GM15510 (cell line): ENCODE results near the gene CHCHD5.
A peak's percentile ranks its signal among the peaks of the same experiment; 100 is the strongest.

ENCODE experiments used
- POLR2A ChIP-seq: IDR thresholded peaks from 3 replicates; pipeline ENCODE4 v1.6.1; 2011; ENCODE audit warnings: borderline replicate concordance; ENCODE audit not compliant: insufficient read length; ENCODE audit errors: extremely low read depth

Gene CHCHD5, protein sequence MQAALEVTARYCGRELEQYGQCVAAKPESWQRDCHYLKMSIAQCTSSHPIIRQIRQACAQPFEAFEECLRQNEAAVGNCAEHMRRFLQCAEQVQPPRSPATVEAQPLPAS

DNA sequence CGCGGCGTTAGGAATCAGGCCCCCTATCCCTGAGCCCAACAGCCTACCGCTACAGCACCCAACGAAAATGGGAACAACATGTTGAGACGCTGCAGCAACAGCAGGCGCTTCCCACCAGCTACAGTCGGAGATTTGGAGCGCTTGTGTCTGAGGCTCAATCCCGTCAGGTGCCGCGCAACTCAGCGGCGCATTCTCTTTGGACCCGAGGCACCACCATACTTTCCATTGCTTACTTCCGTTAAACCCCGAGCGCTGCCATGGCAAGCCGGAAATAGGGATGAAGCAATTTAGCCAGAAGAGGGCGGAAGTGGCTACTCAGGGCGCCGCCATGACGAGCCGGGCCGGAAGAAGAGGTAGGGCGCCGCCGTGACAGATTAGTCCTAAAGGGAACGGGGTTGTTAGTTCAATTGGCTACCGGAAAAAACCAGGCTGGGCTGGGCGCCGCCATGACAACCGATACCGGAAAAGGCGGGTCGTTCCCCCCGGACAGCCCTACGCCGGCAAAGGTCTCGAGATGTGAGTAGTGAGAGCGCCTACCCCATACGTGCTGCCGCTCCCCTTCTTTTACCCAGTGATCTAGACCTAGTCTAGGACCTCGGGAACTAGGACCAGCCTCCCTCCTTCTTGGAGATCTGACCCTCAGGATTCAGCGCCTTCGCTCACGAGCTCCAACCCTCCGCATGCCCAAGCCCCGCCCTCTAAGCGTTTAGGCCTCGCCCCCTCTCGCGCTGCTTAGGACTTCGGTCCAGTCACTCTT lies at the start of gene CHCHD5:
Gene CHCHD5, plus strand, starts transcription at position 476 of the 757 bp plus-strand sequence. Its CDS starts 39 bp downstream, at position 515.
- TF ChIP-seq POLR2A, result peak; percentile 64

DNA sequence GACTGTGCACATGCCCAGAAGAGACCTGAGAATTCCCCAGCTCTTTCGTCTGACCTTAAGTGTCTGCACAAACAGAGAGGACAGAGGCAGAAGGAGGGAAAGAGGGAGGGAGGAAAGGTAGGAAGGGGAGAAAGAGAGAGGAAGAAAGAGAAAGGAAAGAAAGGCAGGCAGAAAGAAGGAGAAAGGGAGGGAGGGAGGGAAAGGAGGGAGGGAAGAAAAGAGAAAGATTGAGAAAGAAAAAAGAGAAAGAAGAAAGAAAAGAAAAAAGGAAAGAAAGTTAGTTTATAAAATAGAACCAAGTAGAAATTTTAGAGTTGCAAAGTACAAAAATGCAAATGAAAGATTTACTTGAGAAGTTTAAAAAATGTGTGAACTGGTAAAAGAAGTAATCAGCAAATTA lies 49.6 kb upstream of the CHCHD5 start:
- TF ChIP-seq POLR2A, result no peak

DNA sequence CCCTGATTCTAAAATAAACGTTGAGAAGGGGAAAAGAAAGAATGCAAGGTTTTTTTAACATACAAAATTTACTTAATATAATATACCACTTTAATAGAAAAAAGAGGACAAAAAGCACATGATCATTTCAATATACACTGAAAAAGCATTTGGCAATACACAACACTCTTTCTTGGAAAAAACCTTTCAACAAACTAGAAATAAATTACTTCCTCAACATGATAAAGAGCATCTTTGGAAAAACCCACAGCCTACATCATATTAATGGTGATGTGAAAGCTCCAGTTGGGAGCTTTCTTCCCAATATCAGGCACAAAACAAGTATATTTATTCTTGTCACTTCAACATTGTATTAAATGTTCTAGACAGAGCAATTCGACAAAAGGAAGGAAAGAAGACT lies 45.1 kb upstream of the CHCHD5 start:
- TF ChIP-seq POLR2A, result no peak

DNA sequence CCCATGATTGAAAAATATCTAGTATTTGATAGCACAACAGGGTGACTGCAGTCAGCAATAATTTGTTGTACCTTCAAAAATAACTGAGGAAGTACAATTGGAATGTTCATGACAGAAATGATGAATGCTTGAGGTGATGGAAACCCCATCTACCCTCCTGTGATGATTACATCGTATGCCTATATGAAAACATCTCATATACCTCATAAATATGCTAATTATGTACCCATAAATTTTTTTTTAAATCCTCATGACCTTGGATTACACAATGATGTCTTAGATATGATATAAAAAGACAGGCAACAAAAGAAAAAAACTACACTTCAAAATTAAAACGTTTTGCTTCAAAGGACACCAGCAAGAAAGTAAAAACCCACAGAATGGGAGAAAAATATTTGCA lies 43.5 kb upstream of the CHCHD5 start:
- no peak for TF ChIP-seq POLR2A

DNA sequence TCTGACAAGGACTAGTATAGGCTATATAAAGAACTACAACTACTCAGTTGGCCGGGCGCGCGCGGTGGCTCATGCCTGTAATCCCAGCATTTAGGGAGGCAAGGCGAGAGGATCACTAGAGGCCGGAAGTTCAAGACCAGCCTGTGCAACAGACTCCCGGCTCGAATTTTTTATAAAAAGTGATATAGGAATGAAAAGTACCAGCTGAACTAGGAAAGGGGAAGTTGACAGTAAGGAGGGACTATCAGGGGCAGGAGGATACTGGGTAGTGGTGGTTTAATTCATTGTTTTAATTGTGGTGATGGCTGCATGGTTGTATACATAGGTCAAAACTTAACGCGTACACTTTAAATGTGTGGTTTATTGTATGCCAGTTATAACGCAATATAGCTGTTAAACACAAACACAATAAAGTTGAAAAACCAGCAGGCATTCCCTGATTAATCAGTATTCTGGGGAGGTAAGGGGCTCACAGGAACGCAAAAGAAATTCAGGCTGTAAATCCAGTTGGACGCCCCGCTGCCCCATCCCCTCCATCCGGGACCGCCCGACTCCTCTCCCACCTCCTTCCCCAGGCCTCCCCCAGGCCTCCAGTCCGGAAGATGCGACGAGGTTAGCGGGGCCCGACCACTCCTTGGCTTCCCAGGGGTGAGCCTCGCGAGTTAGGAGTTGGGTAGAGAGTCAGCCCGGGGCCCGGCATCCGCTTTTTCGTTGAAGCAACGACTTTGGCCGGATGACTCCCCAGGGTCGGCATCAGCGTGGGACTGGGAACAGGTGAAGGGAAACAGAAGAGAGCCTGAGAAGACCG lies 42.9 kb upstream of the CHCHD5 start:
- peak; percentile 76 for TF ChIP-seq POLR2A

DNA sequence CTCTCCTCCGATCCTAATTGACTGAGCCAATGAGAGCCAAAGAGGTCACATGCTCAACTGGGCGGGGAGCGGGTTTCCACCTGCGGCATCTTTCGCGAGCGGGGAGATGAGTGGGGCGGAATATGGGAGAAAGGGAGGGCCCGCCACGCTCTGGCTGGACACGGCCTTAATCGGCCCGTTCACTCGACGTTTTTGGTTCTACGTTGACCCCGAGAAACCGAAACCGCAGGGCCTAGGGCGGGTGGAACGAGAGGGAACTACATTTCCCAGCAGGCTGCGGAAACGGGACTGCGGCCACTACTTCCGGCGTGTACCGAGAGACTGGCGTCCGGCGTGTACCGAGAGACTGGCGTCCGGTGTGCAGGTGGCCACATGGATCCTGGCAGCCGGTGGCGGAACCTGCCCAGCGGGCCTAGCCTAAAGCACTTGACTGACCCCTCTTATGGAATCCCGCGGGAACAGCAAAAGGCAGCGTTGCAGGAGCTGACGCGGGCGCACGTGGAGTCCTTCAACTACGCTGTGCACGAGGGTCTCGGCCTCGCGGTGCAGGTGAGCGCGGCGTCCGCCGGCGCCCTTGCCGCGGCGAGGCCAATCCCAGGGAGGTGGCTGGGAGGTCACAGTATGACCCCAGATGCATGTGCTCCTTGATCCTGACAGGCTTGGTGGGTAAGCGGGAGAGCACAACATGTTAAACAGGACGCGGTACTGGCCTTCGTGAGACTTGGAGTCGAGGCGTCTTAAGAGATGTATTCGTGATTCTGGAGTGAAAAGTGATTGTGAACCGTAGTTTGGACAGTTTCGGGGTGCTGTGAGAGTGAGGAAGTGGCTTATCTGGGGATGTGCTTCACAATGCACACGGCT lies 42.1 kb upstream of the CHCHD5 start, which contains the start of gene POLR1B:
Gene POLR1B, plus strand, starts transcription at position 343 of the 861 bp plus-strand sequence. Its CDS starts 30 bp downstream, at position 373.
- peak; percentile 70 for TF ChIP-seq POLR2A

DNA sequence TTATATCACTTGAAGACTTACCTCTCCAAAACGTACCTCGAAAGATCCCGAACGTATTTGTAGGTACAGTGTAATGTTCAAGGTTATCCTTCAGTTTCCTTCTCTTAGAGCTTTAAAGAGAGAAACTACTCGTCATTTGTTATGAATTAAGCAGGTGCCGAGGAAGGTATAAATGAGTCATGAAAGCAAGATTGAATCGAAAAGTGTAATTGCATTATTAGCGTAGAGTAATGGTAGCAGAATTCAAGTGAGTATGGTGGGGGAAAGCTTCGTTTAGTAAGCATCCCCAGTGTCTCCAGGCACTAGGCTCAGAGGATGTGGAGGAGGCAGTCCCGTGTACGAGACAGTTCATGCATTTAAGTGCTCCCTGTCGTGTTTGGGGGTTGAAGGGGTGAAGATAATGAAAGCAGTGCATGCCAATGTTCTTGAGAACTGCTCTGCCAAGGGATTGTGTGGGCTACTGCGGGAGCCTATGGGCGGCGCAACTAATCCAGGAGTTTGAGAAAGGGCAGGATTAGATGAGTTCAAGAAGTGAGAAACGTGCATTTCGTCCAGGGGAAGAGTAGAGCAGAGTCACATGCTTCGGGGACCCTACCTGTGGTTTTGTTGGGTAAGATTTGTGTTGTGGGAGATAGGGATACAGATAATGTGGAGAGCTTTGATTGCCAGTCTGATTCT lies 41.3 kb upstream of the CHCHD5 start:
- TF ChIP-seq POLR2A, result no peak

DNA sequence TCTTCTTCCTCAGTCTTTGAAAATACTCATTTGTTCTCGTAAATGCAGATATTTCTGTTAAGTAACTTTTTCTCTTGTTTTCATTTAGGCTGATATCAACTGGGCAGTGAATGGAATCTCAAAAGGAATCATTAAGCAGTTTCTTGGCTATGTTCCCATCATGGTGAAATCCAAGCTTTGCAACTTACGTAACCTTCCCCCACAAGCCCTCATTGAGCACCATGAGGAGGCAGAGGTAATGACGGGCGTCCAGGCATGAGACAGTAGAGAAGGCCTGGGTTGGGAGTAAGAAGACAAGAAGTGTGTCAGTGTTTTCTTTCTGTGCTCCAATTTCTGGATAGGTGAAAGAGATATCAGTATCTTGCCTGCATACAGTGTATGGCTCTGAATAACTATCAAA lies 37.1 kb upstream of the CHCHD5 start:
- no peak for TF ChIP-seq POLR2A

DNA sequence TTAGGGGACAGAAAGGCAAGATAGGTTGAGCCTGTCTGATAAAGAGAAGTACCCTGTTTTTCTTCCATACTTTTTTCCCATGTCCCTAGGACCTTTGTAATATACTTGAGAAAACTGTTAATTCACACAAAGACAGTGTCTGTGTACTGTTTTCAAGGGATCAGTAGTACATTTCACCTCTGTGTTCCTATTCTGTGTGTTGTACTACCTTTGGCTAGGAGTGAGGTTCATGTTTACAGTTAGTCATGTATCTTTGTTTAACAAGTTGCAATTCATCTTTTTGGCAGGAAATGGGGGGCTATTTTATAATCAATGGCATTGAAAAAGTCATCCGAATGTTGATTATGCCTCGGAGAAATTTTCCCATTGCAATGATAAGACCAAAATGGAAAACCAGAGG lies 35.4 kb upstream of the CHCHD5 start:
- no peak for TF ChIP-seq POLR2A

DNA sequence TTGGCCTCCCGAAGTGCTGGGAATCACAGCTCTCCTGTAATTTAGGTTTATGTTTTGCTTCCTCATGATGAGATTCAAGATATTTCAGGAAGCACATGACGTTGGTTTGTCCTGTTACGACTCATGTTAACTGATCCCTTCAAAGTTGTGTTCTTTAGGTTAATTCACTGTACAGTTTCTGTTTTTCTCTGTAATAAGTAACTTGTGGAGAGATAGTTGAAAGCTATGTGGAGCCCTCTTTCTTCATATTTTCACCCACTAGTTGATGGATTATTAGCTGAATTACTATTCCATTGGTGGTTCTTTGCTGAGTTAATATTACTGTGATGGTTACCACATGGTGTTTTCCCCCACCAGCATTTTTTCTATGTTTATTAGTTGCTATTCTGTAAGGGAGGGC lies 18.3 kb upstream of the CHCHD5 start:
- TF ChIP-seq POLR2A, result no peak

DNA sequence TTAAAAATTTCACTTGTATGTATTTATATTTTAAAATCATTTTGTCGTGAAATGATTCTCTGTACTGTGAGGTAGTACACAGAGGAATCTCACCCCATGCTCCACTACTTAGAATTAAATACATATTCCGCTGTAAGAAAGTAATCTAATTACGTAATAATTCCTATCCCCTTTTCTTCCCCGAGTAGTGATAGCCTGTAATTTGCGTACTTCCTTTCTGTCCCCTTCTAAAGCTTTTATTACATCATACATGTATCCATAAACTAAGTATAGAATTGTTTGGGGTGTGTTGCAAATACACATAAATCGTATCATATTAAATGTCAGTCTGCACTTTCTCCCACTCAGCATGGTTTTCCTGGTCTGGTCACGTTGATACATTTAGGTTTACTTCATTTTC lies 12.4 kb upstream of the CHCHD5 start:
- no peak for TF ChIP-seq POLR2A

DNA sequence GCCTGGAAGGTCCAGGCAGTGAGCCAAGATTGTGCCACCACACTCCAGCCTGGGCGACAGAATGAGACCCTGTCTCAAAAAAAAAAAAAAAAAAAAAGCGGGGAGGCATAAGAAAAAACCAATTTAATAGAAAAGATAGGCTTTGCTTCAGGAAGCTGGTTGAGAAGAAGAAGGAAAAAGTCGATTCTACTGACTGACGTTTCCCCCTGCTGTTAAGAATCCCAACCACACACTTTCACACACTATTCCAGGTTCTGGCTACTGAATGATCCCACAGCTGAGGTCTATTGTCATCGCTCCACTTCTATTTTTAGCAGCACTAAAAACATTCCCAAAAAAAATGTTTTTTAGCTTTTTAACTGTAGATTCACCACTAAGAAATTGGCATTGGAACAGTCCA lies 6.7 kb upstream of the CHCHD5 start:
- no peak for TF ChIP-seq POLR2A

DNA sequence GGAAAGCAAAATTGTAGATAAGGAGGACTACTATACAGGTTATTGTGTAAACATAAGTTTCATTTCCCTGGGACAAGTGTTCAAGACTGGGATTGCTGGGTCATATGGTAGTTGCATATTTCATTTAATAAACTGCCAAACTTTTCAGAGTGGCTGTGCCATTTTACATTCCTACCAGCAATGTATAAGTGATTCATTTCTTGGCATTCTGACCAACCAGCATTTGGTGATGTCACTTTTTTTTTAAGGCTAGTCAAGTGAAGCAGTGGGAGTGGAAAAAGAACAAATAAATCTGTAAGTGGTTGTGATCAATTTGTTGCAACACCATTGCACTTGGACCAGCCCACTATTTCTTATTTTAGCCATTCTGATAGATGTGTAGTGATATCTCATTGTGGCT lies 5.2 kb upstream of the CHCHD5 start:
- TF ChIP-seq POLR2A, result no peak

DNA sequence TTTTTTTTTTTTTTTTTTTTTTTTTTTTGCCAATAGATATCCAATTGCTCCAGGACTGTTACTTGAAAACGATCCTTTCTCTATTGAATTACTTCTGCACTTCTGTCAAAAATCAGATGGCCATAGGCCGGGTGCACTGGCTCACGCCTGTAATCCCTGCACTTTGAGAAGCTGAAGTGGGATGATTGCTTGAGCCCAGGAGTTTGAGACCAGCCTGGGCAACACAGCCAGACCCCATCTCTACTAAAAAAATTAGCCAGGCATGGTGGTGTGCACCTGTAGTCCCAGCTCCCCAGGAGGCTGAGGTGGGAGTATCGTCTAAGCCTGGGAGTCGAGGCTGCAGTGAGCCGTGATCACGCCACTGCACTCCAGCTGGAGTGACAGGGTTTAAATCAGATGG lies 4.3 kb upstream of the CHCHD5 start:
- no peak for TF ChIP-seq POLR2A
